K562 (cell line): Measurements from ENCODE around the gene POLR3E. TPM values are rescaled to one million over a fixed set of nuclear protein-coding genes. Genes with fewer than 3 reads are reported as not detected.

Source experiments
- DDX20 ChIP-seq: fragments of 450-650 bp; IDR thresholded peaks from 2 replicates; pipeline ENCODE4 v1.6.1; 2016; ENCODE audit warnings: missing genetic modification characterization, low read depth, mild to moderate bottlenecking, missing compliant biosample characterization, moderate library complexity
- FOXK2 ChIP-seq, 2 experiments: fragments of 450-650 bp; IDR thresholded peaks in 1 of 2; conservative IDR thresholded peaks in 1 of 2; 2 replicates each; pipeline ENCODE4 v1.6.1; 2016; ENCODE audit warnings: low read depth in 2 of 2, mild to moderate bottlenecking in 1 of 2
- NR2F6 ChIP-seq: fragments of 450-650 bp; formaldehyde crosslinking; IDR thresholded peaks from 2 replicates; pipeline ENCODE4 v1.4.0; 2020; ENCODE audit warnings: mild to moderate bottlenecking
- PRPF4 ChIP-seq: fragments of 200-400 bp; formaldehyde crosslinking; IDR thresholded peaks from one replicate; pipeline ENCODE4 v1.6.1; 2017; ENCODE audit warnings: low read length, low read depth, mild to moderate bottlenecking; ENCODE audit not compliant: insufficient read depth, poor library complexity, severe bottlenecking
- RBM15 ChIP-seq: fragments of 200-400 bp; formaldehyde crosslinking; IDR thresholded peaks from 2 replicates; pipeline ENCODE4 v1.6.1; 2018; ENCODE audit warnings: mild to moderate bottlenecking, low read length, moderate library complexity; ENCODE audit not compliant: insufficient read depth
- RBM25 ChIP-seq: fragments of 200-400 bp; formaldehyde crosslinking; IDR thresholded peaks from 2 replicates; pipeline ENCODE4 v1.6.1; 2018; ENCODE audit warnings: low read length, low read depth, moderate library complexity; ENCODE audit not compliant: severe bottlenecking
- RUNX1 ChIP-seq: sonication (generic); IDR thresholded peaks from 2 replicates; pipeline ENCODE4 v1.6.1; 2016; ENCODE audit warnings: antibody characterized with exemption, low read depth
- TAF7 ChIP-seq: fragments of 450-650 bp; IDR thresholded peaks from 2 replicates; pipeline ENCODE4 v1.6.1; 2016; ENCODE audit warnings: missing genetic modification characterization, missing compliant biosample characterization
- ZNF316 ChIP-seq: fragments of 450-650 bp; IDR thresholded peaks from 2 replicates; pipeline ENCODE4 v1.6.1; 2016
- polyA plus RNA-seq, 8 experiments: library from polyadenylated mRNA; depleted of rRNA in 4 of 8; stranded (reverse) in 5 of 8; unstranded in 3 of 8; fragments of >200 nt; fragmentation: Nextera tagmentation in 2 of 8; fragmentation: Illumina TruSeq in 1 of 8; extraction: Ambion mirVana in 2 of 8; extraction: Trizol in 1 of 8; gene quantifications; 2 replicates each; pipeline versions ENCODE4 v1.2.1 to v1.2.3, GENCODE V29; 2011 to 2014; ENCODE audit warnings: inconsistent platforms in 1 of 8, missing spikeins in 1 of 8
- total RNA-seq, 7 experiments: library from RNA; depleted of rRNA in 6 of 7; stranded (reverse); fragments of >200 nt in 6 of 7; fragmentation: Illumina TruSeq in 2 of 7; extraction: Trizol in 2 of 7; gene quantifications; 2 replicates each; pipeline versions ENCODE4 v1.2.1 to v1.2.3, GENCODE V29; 2011 to 2021; ENCODE audit warnings: low replicate concordance in 1 of 7
- TF ChIP-seq, protein P1 (sequence below): IDR thresholded peaks from 2 replicates; pipeline ENCODE4 v1.6.1; 2016; ENCODE audit warnings: missing genetic modification characterization, missing compliant biosample characterization
- TF ChIP-seq, protein P2 (sequence below): fragments of 250-450 bp; sonication (Bioruptor Pico); IDR thresholded peaks from 2 replicates; pipeline ENCODE4 v1.4.0; 2020
- TF ChIP-seq, protein P3 (sequence below): fragments of 250-450 bp; sonication (Bioruptor Pico); IDR thresholded peaks from 2 replicates; pipeline ENCODE4 v1.8.0; 2022; ENCODE audit warnings: moderate library complexity, mild to moderate bottlenecking, inconsistent platforms
- TF ChIP-seq, protein P4 (sequence below): sonication (generic); formaldehyde crosslinking; IDR thresholded peaks from 2 replicates; pipeline ENCODE4 v1.8.0; 2023; ENCODE audit warnings: mild to moderate bottlenecking, missing genetic modification reagents
- TF ChIP-seq, protein P5 (sequence below), 3 experiments: IDR thresholded peaks in 2 of 3; conservative IDR thresholded peaks in 1 of 3; 2 replicates each; pipeline ENCODE4 v1.5.1; 2011 to 2012; ENCODE audit warnings: low read length in 3 of 3, mild to moderate bottlenecking in 3 of 3, control low read depth in 2 of 3, improper control_type of control experiment in 1 of 3, inconsistent platforms in 1 of 3, low read depth in 1 of 3, mixed read lengths in 1 of 3, moderate library complexity in 1 of 3; ENCODE audit not compliant: insufficient read depth in 2 of 3

Gene POLR3E
- total and polyA plus RNA-seq, 9 of the 15 experiments (the other 6 are each of a cell fraction or from before 2014, with no cell fraction given) = 17.7 to 151 (median 82.6) TPM

DNA sequence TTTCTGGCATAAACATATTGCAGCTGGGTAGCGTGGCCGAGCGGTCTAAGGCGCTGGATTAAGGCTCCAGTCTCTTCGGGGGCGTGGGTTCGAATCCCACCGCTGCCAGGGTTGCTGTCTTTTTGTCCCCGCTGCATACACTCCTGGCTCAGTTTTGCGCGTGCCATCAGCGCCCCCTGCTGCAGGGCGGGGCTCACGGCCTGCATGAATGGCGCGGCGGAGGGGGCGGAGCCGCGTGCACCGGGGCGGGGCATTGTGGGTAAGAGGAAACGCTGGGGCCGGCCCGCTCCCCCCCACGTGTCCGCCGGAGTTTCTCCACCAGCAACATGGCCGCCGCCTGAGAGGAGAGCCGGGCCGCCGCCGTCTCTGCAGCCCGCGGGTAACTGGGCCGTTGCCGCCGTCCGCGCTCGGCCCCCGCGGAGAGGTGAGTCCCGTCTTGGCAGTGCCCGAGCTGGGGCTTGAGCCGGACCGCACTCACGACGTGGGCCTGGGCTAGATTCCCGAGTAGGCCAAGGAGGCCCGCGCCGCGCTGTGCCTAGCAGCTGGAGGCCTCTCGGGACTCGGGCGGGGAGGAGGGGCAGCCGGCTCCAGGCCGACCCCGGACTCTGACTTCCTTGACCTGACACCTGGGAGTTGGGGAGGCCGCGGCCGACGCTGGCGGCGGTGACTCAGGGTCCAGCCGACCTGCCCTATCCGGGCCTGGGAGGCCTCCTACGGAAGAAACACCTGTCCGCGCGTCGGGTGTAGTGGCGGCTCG lies at the start of gene POLR3E (continued):
- TF ChIP-seq, protein P1, sequence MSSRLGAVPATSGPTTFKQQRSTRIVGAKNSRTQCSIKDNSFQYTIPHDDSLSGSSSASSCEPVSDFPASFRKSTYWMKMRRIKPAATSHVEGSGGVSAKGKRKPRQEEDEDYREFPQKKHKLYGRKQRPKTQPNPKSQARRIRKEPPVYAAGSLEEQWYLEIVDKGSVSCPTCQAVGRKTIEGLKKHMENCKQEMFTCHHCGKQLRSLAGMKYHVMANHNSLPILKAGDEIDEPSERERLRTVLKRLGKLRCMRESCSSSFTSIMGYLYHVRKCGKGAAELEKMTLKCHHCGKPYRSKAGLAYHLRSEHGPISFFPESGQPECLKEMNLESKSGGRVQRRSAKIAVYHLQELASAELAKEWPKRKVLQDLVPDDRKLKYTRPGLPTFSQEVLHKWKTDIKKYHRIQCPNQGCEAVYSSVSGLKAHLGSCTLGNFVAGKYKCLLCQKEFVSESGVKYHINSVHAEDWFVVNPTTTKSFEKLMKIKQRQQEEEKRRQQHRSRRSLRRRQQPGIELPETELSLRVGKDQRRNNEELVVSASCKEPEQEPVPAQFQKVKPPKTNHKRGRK (tag) = no peak
- TF ChIP-seq PRPF4 (peak; percentile 62), DDX20 (no peak), NR2F6 (no peak), RUNX1 (no peak), ZNF316 (no peak), RBM15 (peak; percentile 71; the same call in 1 of the 2 replicates), TAF7 (tag) (peak; percentile 62; the same call in 1 of the 2 replicates), RBM25 (peak; percentile 86), FOXK2 (conservative IDR thresholded peaks at IDR 0.05 in 1 of 2, IDR thresholded peaks at IDR 0.05 in 1 of 2; ENCODE audit: low read depth in 2 of 2) (peak; percentile 86 to 87)
- TF ChIP-seq, protein P2, sequence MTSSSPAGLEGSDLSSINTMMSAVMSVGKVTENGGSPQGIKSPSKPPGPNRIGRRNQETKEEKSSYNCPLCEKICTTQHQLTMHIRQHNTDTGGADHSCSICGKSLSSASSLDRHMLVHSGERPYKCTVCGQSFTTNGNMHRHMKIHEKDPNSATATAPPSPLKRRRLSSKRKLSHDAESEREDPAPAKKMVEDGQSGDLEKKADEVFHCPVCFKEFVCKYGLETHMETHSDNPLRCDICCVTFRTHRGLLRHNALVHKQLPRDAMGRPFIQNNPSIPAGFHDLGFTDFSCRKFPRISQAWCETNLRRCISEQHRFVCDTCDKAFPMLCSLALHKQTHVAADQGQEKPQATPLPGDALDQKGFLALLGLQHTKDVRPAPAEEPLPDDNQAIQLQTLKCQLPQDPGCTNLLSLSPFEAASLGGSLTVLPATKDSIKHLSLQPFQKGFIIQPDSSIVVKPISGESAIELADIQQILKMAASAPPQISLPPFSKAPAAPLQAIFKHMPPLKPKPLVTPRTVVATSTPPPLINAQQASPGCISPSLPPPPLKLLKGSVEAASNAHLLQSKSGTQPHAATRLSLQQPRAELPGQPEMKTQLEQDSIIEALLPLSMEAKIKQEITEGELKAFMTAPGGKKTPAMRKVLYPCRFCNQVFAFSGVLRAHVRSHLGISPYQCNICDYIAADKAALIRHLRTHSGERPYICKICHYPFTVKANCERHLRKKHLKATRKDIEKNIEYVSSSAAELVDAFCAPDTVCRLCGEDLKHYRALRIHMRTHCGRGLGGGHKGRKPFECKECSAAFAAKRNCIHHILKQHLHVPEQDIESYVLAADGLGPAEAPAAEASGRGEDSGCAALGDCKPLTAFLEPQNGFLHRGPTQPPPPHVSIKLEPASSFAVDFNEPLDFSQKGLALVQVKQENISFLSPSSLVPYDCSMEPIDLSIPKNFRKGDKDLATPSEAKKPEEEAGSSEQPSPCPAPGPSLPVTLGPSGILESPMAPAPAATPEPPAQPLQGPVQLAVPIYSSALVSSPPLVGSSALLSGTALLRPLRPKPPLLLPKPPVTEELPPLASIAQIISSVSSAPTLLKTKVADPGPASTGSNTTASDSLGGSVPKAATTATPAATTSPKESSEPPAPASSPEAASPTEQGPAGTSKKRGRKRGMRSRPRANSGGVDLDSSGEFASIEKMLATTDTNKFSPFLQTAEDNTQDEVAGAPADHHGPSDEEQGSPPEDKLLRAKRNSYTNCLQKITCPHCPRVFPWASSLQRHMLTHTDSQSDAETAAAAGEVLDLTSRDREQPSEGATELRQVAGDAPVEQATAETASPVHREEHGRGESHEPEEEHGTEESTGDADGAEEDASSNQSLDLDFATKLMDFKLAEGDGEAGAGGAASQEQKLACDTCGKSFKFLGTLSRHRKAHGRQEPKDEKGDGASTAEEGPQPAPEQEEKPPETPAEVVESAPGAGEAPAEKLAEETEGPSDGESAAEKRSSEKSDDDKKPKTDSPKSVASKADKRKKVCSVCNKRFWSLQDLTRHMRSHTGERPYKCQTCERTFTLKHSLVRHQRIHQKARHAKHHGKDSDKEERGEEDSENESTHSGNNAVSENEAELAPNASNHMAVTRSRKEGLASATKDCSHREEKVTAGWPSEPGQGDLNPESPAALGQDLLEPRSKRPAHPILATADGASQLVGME = no peak
- TF ChIP-seq, protein P3, sequence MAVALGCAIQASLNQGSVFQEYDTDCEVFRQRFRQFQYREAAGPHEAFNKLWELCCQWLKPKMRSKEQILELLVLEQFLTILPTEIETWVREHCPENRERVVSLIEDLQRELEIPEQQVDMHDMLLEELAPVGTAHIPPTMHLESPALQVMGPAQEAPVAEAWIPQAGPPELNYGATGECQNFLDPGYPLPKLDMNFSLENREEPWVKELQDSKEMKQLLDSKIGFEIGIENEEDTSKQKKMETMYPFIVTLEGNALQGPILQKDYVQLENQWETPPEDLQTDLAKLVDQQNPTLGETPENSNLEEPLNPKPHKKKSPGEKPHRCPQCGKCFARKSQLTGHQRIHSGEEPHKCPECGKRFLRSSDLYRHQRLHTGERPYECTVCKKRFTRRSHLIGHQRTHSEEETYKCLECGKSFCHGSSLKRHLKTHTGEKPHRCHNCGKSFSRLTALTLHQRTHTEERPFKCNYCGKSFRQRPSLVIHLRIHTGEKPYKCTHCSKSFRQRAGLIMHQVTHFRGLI (CRISPR knock-in tag) = no peak
- TF ChIP-seq, protein P4, sequence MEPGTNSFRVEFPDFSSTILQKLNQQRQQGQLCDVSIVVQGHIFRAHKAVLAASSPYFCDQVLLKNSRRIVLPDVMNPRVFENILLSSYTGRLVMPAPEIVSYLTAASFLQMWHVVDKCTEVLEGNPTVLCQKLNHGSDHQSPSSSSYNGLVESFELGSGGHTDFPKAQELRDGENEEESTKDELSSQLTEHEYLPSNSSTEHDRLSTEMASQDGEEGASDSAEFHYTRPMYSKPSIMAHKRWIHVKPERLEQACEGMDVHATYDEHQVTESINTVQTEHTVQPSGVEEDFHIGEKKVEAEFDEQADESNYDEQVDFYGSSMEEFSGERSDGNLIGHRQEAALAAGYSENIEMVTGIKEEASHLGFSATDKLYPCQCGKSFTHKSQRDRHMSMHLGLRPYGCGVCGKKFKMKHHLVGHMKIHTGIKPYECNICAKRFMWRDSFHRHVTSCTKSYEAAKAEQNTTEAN = 0 out of 2 replicates have a peak, but pooled peaks have one; percentile 67
- TF ChIP-seq, protein P5, sequence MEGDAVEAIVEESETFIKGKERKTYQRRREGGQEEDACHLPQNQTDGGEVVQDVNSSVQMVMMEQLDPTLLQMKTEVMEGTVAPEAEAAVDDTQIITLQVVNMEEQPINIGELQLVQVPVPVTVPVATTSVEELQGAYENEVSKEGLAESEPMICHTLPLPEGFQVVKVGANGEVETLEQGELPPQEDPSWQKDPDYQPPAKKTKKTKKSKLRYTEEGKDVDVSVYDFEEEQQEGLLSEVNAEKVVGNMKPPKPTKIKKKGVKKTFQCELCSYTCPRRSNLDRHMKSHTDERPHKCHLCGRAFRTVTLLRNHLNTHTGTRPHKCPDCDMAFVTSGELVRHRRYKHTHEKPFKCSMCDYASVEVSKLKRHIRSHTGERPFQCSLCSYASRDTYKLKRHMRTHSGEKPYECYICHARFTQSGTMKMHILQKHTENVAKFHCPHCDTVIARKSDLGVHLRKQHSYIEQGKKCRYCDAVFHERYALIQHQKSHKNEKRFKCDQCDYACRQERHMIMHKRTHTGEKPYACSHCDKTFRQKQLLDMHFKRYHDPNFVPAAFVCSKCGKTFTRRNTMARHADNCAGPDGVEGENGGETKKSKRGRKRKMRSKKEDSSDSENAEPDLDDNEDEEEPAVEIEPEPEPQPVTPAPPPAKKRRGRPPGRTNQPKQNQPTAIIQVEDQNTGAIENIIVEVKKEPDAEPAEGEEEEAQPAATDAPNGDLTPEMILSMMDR (IDR thresholded peaks at IDR 0.05 in 2 of 3, conservative IDR thresholded peaks at IDR 0.05 in 1 of 3; ENCODE audit: insufficient read depth in 2 of 3, low read depth in 1 of 3, low read length in 3 of 3) = peak; percentile 87 to 98 (median 94)
